NT2/D1 (cell line): ENCODE measurements around the gene SMOC2.

ENCODE experiments used
- SUZ12 ChIP-seq: IDR thresholded peaks from 2 replicates; pipeline ENCODE4 v1.6.1; 2011; ENCODE audit not compliant: insufficient read length, insufficient read depth; ENCODE audit errors: extremely low read depth
- ZNF274 ChIP-seq: IDR thresholded peaks from 2 replicates; pipeline ENCODE4 v1.6.1; 2011; ENCODE audit warnings: mild to moderate bottlenecking, low read depth, low read length

- no peak for TF ChIP-seq ZNF274
- no peak for TF ChIP-seq SUZ12
Measured at GRCh38 chr6:168620578-168620977, 179.6 kb downstream of the SMOC2 start.
